ENCODE measurements around the gene FER.

GRCh38 chr5:108700930-108701329, 46.8 kb upstream of the FER start:
- no peak for TF ChIP-seq CTCF (optimal IDR thresholded peaks at IDR 0.05 in 1 of 3, IDR thresholded peaks at IDR 0.05 in 1 of 3, conservative IDR thresholded peaks at IDR 0.05 in 1 of 3; ENCODE audit: extremely low read depth in 1 of 3, insufficient read depth in 2 of 3, low read length in 3 of 3)
- no peak for TF ChIP-seq EZH2 (IDR thresholded peaks at IDR 0.05; ENCODE audit: low read length)

All from keratinocyte (primary cell).